GM12873 (cell line): ENCODE data around the gene CTPS1.

Experiments
- CTCF ChIP-seq: IDR thresholded peaks from 2 replicates; pipeline ENCODE4 v1.5.1; 2012; ENCODE audit warnings: low read depth, mild to moderate bottlenecking, moderate library complexity, low read length, control low read depth; ENCODE audit not compliant: insufficient read depth; ENCODE audit errors: missing control alignments

CTPS1 gene

GRCh38 chr1:41023279-41023990 is 43.9 kb downstream of the CTPS1 start:
- peak; percentile 17 for TF ChIP-seq CTCF

GRCh38 chr1:41024953-41025352 is 45.5 kb downstream of the CTPS1 start:
- TF ChIP-seq CTCF = no peak

GRCh38 chr1:41025979-41026819 is 46.7 kb downstream of the CTPS1 start:
- TF ChIP-seq CTCF = no peak

- TF ChIP-seq CTCF = no peak
Observed at GRCh38 chr1:41028034-41028642, 48.6 kb downstream of the CTPS1 start.

GRCh38 chr1:41030872-41031616 is 51.5 kb downstream of the CTPS1 start:
- no peak for TF ChIP-seq CTCF

- no peak for TF ChIP-seq CTCF
Observed at GRCh38 chr1:41032147-41032546, 52.7 kb downstream of the CTPS1 start.
